ENCODE measurements around the gene CACHD1.

- TF ChIP-seq SMC3 (conservative IDR thresholded peaks at IDR 0.05; ENCODE audit: poor library complexity) (no peak), CTCF (IDR thresholded peaks at IDR 0.05; ENCODE audit: poor library complexity, severe bottlenecking) (no peak), EZH2 (IDR thresholded peaks at IDR 0.05; ENCODE audit: borderline replicate concordance, insufficient read depth, low read length, poor library complexity, severe bottlenecking) (no peak), RAD21 (conservative IDR thresholded peaks at IDR 0.05) (no peak), MXI1 (conservative IDR thresholded peaks at IDR 0.05; ENCODE audit: poor library complexity, severe bottlenecking) (no peak)
Observed at GRCh38 chr1:64527165-64527564, 57.2 kb downstream of the CACHD1 start.

Data from neural cell (in vitro differentiated cells).